Transverse colon (tissue), 3 donors: ENCODE data around the gene VPS13D.

Experiments
- POLR2A ChIP-seq: fragments of 450-650 bp; IDR thresholded peaks from one replicate; pipeline ENCODE4 v1.6.1; 2016; ENCODE audit warnings: antibody characterized with exemption, mild to moderate bottlenecking, moderate library complexity
- TF ChIP-seq, protein P1 (sequence below), 5 experiments: fragments of 200-600 bp in 3 of 5; fragments of 450-650 bp in 2 of 5; sonication (generic) in 3 of 5; IDR thresholded peaks; 1 replicate in 2 of 5; 2 replicates in 3 of 5; pipeline ENCODE4 v1.5.1; 2016 to 2017; ENCODE audit warnings: antibody characterized with exemption in 5 of 5, inconsistent platforms in 3 of 5, mild to moderate bottlenecking in 2 of 5, moderate library complexity in 1 of 5

DNA sequence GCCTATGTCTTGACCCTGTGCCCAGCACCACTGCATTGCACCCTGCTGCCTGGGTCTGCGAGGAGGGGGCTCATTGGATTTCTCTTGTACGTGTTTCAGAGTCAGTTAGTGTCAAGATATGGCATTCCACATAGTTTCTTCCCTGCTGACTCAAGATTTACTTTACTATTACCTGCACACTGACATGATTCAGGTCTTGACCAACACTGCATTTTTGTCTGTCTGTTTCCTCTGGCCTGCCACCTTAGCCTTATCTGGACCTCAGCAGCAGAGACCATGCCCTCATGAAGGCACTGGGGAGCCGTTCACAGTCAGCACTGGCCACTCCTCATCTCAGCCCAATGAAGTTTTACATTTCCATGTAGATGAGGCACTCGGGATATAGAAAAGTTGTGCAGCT, 232.8 kb downstream of the VPS13D start:
- TF ChIP-seq, protein P1, sequence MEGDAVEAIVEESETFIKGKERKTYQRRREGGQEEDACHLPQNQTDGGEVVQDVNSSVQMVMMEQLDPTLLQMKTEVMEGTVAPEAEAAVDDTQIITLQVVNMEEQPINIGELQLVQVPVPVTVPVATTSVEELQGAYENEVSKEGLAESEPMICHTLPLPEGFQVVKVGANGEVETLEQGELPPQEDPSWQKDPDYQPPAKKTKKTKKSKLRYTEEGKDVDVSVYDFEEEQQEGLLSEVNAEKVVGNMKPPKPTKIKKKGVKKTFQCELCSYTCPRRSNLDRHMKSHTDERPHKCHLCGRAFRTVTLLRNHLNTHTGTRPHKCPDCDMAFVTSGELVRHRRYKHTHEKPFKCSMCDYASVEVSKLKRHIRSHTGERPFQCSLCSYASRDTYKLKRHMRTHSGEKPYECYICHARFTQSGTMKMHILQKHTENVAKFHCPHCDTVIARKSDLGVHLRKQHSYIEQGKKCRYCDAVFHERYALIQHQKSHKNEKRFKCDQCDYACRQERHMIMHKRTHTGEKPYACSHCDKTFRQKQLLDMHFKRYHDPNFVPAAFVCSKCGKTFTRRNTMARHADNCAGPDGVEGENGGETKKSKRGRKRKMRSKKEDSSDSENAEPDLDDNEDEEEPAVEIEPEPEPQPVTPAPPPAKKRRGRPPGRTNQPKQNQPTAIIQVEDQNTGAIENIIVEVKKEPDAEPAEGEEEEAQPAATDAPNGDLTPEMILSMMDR (IDR thresholded peaks at IDR 0.05), result no peak
- no peak for TF ChIP-seq POLR2A
